HepG2 (cell line): ENCODE data around the gene PLGRKT. TPM values are rescaled to one million over a fixed set of nuclear protein-coding genes. Genes with fewer than 3 reads are reported as not detected.
A peak's percentile ranks its signal among the peaks of the same experiment; 100 is the strongest.

Experiments used
- ELF3 ChIP-seq: IDR thresholded peaks from 2 replicates; pipeline ENCODE4 v1.6.1; 2016; ENCODE audit warnings: missing genetic modification reagents, missing compliant biosample characterization
- HNF1B ChIP-seq: sonication (generic); formaldehyde crosslinking; IDR thresholded peaks from 2 replicates; pipeline ENCODE4 v1.5.1; 2020; ENCODE audit warnings: mild to moderate bottlenecking, moderate library complexity, missing genetic modification reagents
- NAIF1 ChIP-seq: sonication (generic); formaldehyde crosslinking; IDR thresholded peaks from 2 replicates; pipeline ENCODE4 v1.5.0; 2020; ENCODE audit warnings: mild to moderate bottlenecking, missing genetic modification reagents, borderline replicate concordance
- NFKBIZ ChIP-seq: IDR thresholded peaks from 2 replicates; pipeline ENCODE4 v1.6.1; 2018; ENCODE audit warnings: missing genetic modification reagents, missing compliant biosample characterization
- NPAS2 ChIP-seq: sonication (generic); formaldehyde crosslinking; IDR thresholded peaks from 2 replicates; pipeline ENCODE4 v1.8.0; 2022; ENCODE audit warnings: mild to moderate bottlenecking, missing genetic modification reagents, borderline replicate concordance
- RERE ChIP-seq: IDR thresholded peaks from 2 replicates; pipeline ENCODE4 v1.6.1; 2016; ENCODE audit warnings: low read depth, missing genetic modification reagents, missing compliant biosample characterization
- RFX3 ChIP-seq: IDR thresholded peaks from 2 replicates; pipeline ENCODE4 v1.6.1; 2016; ENCODE audit warnings: missing biosample characterization, missing genetic modification reagents
- ZBTB1 ChIP-seq: sonication (generic); formaldehyde crosslinking; IDR thresholded peaks from 2 replicates; pipeline ENCODE4 v1.4.0; 2020; ENCODE audit warnings: missing genetic modification reagents, borderline replicate concordance
- ZFP36 ChIP-seq: fragments of 150-350 bp; IDR thresholded peaks from 2 replicates; pipeline ENCODE4 v1.6.1; 2018; ENCODE audit warnings: borderline replicate concordance, low read length, low read depth; ENCODE audit not compliant: partially characterized antibody
- ZFYVE20 ChIP-seq: sonication (generic); formaldehyde crosslinking; IDR thresholded peaks from 2 replicates; pipeline ENCODE4 v1.8.0; 2023; ENCODE audit warnings: low read depth, mild to moderate bottlenecking, moderate library complexity, missing genetic modification reagents, borderline replicate concordance
- ZNF230 ChIP-seq: sonication (generic); formaldehyde crosslinking; IDR thresholded peaks from 2 replicates; pipeline ENCODE4 v1.4.0; 2020; ENCODE audit warnings: mild to moderate bottlenecking, missing genetic modification reagents
- ZNF343 ChIP-seq: sonication (generic); formaldehyde crosslinking; IDR thresholded peaks from 2 replicates; pipeline ENCODE4 v1.4.0; 2020; ENCODE audit warnings: mild to moderate bottlenecking, missing genetic modification reagents
- ZNF563 ChIP-seq: sonication (generic); formaldehyde crosslinking; IDR thresholded peaks from 2 replicates; pipeline ENCODE4 v1.8.0; 2022; ENCODE audit warnings: mild to moderate bottlenecking, moderate library complexity, missing genetic modification reagents
- ZZZ3 ChIP-seq: sonication (generic); formaldehyde crosslinking; IDR thresholded peaks from 2 replicates; pipeline ENCODE4 v1.4.0; 2020; ENCODE audit warnings: missing genetic modification reagents, mild to moderate bottlenecking, borderline replicate concordance
- polyA plus RNA-seq, 8 experiments: library from polyadenylated mRNA; depleted of rRNA in 3 of 8; stranded (reverse) in 7 of 8; unstranded in 1 of 8; fragments of >200 nt; fragmentation: Illumina TruSeq in 4 of 8; extraction: Trizol in 4 of 8; gene quantifications; 2 replicates each; pipeline versions ENCODE4 v1.2.1 to v1.2.3, GENCODE V29; 2011 to 2016; ENCODE audit warnings: low read depth in 4 of 8, missing spikeins in 1 of 8, mixed read lengths in 1 of 8; ENCODE audit not compliant: insufficient read depth in 1 of 8
- total RNA-seq, 5 experiments: library from RNA; depleted of rRNA; stranded (reverse); fragments of >200 nt; fragmentation: Illumina TruSeq; extraction: Trizol; gene quantifications; 2 replicates each; pipeline ENCODE4 v1.2.3, GENCODE V29; 2016; ENCODE audit warnings: low read depth in 1 of 5
- TF ChIP-seq, protein P1 (sequence below): sonication (generic); formaldehyde crosslinking; IDR thresholded peaks from 2 replicates; pipeline ENCODE4 v1.8.0; 2022; ENCODE audit warnings: low read depth, missing genetic modification reagents
- TF ChIP-seq, protein P2 (sequence below): sonication (generic); formaldehyde crosslinking; conservative IDR thresholded peaks from 2 replicates; pipeline ENCODE4 v1.4.0; 2020; ENCODE audit warnings: missing genetic modification reagents

Gene PLGRKT
- total and polyA plus RNA-seq, 2 of the 13 experiments (the other 11 are each of a cell fraction or from before 2014, with no cell fraction given), result 5.0 to 15.8 TPM

DNA sequence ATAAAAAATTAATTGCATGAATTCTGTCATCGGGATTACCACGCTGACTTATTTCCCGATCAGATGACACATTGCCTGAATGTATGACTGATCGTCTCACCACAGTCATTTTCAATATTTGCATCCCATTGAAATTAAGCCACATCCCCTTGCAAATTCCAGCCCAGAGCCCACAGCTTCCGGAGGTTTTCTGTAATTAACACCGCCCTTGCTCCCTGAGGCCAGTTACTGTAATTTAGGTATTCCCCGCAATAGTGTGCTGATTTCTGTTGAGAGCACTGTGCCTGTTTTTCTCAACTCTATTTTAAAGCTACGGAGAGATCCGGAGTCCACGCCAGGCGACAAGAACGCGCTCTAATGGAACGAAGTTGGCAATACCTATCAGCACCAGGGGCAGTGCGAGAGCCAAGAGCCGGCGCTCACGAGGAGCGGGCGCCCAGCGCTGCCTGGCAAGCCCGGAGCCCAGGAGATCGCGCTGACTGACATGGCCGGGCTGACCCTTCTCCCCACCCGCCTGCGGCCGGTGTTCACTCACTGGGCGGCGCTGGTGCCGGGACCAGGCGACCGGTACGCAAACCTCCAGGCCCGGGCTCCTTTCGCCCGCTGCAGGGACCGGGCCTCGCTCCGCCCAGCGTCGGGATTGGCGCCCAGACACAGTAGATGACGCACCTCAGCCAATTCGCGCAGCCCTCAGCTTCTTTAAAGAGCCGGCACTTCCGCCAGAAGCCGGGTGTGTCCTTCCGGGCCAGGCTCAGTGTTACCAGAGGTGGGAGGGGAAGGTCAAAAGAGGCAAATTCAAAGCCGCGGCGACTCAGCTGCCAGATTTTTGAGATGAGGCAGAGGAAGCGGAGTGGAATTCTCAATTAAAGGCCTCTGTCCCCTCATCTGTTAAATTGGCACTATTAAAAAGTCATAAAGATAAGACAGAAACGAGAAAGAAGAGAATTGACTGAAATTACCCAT is at the start of gene PLGRKT (continued):
- TF ChIP-seq RERE (CRISPR knock-in tag) (no peak), ZZZ3 (CRISPR knock-in tag) (peak; percentile 47; the same call in 1 of the 2 replicates), ZFP36 (no peak), ZNF563 (CRISPR knock-in tag) (peak; percentile 51; the same call in 1 of the 2 replicates), ZNF230 (CRISPR knock-in tag) (peak; percentile 79; the same call in 1 of the 2 replicates), ZBTB1 (CRISPR knock-in tag) (no peak), NFKBIZ (CRISPR knock-in tag) (no peak), RFX3 (CRISPR knock-in tag) (no peak), ELF3 (CRISPR knock-in tag) (peak; percentile 55), HNF1B (CRISPR knock-in tag) (peak; percentile 79), NAIF1 (CRISPR knock-in tag) (peak; percentile 94), NPAS2 (CRISPR knock-in tag) (no peak), ZFYVE20 (CRISPR knock-in tag) (no peak), ZNF343 (peak; percentile 60; the same call in 1 of the 2 replicates)
- TF ChIP-seq, protein P1, sequence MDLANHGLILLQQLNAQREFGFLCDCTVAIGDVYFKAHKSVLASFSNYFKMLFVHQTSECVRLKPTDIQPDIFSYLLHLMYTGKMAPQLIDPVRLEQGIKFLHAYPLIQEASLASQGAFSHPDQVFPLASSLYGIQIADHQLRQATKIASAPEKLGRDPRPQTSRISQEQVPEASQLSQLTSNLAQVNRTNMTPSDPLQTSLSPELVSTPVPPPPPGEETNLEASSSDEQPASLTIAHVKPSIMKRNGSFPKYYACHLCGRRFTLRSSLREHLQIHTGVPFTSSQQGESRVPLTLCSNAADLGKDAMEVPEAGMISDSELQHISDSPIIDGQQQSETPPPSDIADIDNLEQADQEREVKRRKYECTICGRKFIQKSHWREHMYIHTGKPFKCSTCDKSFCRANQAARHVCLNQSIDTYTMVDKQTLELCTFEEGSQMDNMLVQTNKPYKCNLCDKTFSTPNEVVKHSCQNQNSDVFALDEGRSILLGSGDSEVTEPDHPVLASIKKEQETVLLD (CRISPR knock-in tag), result peak; percentile 78
- TF ChIP-seq, protein P2, sequence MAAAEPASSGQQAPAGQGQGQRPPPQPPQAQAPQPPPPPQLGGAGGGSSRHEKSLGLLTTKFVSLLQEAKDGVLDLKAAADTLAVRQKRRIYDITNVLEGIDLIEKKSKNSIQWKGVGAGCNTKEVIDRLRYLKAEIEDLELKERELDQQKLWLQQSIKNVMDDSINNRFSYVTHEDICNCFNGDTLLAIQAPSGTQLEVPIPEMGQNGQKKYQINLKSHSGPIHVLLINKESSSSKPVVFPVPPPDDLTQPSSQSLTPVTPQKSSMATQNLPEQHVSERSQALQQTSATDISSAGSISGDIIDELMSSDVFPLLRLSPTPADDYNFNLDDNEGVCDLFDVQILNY (CRISPR knock-in tag), result 0 out of 2 replicates have a peak, but pooled peaks have one; percentile 35
